ENCODE data around the gene CLSTN2.

CLSTN2 gene

GRCh38 chr3:140572334-140572733 is 637.3 kb downstream of the CLSTN2 start:
- DNase-seq = no peak

GRCh38 chr3:140573011-140573410 is 638.0 kb downstream of the CLSTN2 start:
- no peak for DNase-seq

GRCh38 chr3:140574375-140574774 is 639.4 kb downstream of the CLSTN2 start:
- no peak for DNase-seq

GRCh38 chr3:140576449-140576848 is 641.5 kb downstream of the CLSTN2 start:
- DNase-seq = no peak

- DNase-seq = no peak
Observed at GRCh38 chr3:140577911-140578310, 642.9 kb downstream of the CLSTN2 start.

GRCh38 chr3:140579260-140579659 is 644.3 kb downstream of the CLSTN2 start:
- no peak for DNase-seq

GRCh38 chr3:140580746-140581145 is 645.8 kb downstream of the CLSTN2 start:
- DNase-seq = no peak

- no peak for DNase-seq
Observed at GRCh38 chr3:140584549-140584948, 649.6 kb downstream of the CLSTN2 start.

GRCh38 chr3:140585828-140586227 is 650.8 kb downstream of the CLSTN2 start:
- no peak for DNase-seq

- no peak for DNase-seq
Observed at GRCh38 chr3:140586311-140586710, 651.3 kb downstream of the CLSTN2 start.

- no peak for DNase-seq
Observed at GRCh38 chr3:140588558-140588957, 653.6 kb downstream of the CLSTN2 start.

- DNase-seq = no peak
Observed at GRCh38 chr3:140593766-140594165, 658.8 kb downstream of the CLSTN2 start.

- DNase-seq = no peak
Observed at GRCh38 chr3:140595295-140595694, 660.3 kb downstream of the CLSTN2 start.

GRCh38 chr3:140597364-140597763 is 662.4 kb downstream of the CLSTN2 start:
- no peak for DNase-seq

- DNase-seq = no peak
Observed at GRCh38 chr3:140597792-140598191, 662.8 kb downstream of the CLSTN2 start.

GRCh38 chr3:140599009-140599408 is 664.0 kb downstream of the CLSTN2 start:
- DNase-seq = no peak

- no peak for DNase-seq
Observed at GRCh38 chr3:140599496-140599895, 664.5 kb downstream of the CLSTN2 start.

GRCh38 chr3:140601881-140602280 is 666.9 kb downstream of the CLSTN2 start:
- no peak for DNase-seq

GRCh38 chr3:140602781-140603180 is 667.8 kb downstream of the CLSTN2 start:
- no peak for DNase-seq

- no peak for DNase-seq
Observed at GRCh38 chr3:140603766-140604165, 668.8 kb downstream of the CLSTN2 start.

GRCh38 chr3:140610544-140610943 is 675.6 kb downstream of the CLSTN2 start:
- no peak for DNase-seq

- DNase-seq = no peak
Observed at GRCh38 chr3:140614001-140614400, 679.0 kb downstream of the CLSTN2 start.

- no peak for DNase-seq
Observed at GRCh38 chr3:140617135-140617534, 682.1 kb downstream of the CLSTN2 start.

- no peak for DNase-seq
Observed at GRCh38 chr3:140626856-140627255, 691.9 kb downstream of the CLSTN2 start.

Data from AML-193 (cell line).